D721Med (cell line): Measurements from ENCODE around the gene SCCPDH.

Experiments used
- DNase-seq: peaks from one replicate; pipeline ENCODE4 v3.0.0; 2011; ENCODE audit warnings: low spot score; ENCODE audit not compliant: insufficient read length
- FAIRE-seq: peaks from 2 replicates; lab custom pipeline; 2011; peaks lifted over from hg19 to GRCh38; lab: Jason Lieb, UNC
- CTCF ChIP-seq: IDR thresholded peaks from 2 replicates; pipeline ENCODE4 v1.5.1; 2012; ENCODE audit warnings: mild to moderate bottlenecking, control low read depth; ENCODE audit not compliant: insufficient read depth; ENCODE audit errors: missing control alignments

SCCPDH gene

GRCh38 chr1:246814890-246815289, 90.7 kb downstream of the SCCPDH start:
- no peak for DNase-seq
- TF ChIP-seq CTCF: no peak
- no peak for FAIRE-seq

GRCh38 chr1:246815693-246816270, 91.6 kb downstream of the SCCPDH start:
- FAIRE-seq (no peak), DNase-seq (no peak)
- TF ChIP-seq CTCF: no peak
